ENCODE results near the gene CANX.

DNA sequence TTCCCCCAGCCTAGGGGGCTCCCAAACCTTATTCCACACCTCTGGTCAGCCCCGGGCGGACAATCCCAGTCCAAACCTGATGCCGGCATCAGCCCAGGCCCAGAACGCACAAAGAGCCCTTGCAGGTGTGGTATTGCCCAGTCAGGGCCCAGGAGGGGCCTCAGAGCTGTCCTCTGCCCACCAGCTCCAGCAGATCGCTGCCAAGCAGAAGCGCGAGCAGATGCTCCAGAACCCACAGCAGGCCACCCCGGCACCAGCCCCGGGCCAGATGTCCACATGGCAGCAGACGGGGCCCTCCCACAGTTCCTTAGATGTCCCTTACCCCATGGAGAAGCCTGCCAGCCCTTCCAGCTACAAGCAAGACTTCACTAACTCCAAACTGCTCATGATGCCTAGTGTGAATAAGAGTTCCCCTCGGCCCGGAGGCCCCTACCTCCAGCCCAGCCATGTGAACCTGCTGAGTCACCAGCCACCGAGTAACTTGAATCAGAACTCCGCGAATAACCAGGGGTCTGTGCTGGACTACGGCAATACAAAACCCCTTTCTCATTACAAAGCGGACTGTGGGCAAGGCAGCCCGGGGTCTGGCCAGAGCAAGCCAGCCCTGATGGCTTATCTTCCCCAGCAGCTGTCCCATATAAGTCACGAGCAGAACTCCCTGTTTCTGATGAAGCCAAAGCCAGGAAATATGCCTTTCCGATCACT lies 67.4 kb downstream of the CANX start:
- TF ChIP-seq EZH2 (IDR thresholded peaks at IDR 0.05; ENCODE audit: borderline replicate concordance, low read length) (no peak), CTCF (IDR thresholded peaks at IDR 0.05; ENCODE audit: low read length) (no peak)

Data from OCI-LY1 (cell line).